RCC 7860 (cell line): Measurements from ENCODE around the gene FTSJ1.

Experiments
- DNase-seq: peaks from one replicate; pipeline ENCODE4 v3.0.0-alpha.2; 2015; ENCODE audit warnings: low spot score
- FAIRE-seq: peaks from 2 replicates; lab custom pipeline; 2012; peaks lifted over from hg19 to GRCh38; lab: Jason Lieb, UNC

Gene FTSJ1

DNA sequence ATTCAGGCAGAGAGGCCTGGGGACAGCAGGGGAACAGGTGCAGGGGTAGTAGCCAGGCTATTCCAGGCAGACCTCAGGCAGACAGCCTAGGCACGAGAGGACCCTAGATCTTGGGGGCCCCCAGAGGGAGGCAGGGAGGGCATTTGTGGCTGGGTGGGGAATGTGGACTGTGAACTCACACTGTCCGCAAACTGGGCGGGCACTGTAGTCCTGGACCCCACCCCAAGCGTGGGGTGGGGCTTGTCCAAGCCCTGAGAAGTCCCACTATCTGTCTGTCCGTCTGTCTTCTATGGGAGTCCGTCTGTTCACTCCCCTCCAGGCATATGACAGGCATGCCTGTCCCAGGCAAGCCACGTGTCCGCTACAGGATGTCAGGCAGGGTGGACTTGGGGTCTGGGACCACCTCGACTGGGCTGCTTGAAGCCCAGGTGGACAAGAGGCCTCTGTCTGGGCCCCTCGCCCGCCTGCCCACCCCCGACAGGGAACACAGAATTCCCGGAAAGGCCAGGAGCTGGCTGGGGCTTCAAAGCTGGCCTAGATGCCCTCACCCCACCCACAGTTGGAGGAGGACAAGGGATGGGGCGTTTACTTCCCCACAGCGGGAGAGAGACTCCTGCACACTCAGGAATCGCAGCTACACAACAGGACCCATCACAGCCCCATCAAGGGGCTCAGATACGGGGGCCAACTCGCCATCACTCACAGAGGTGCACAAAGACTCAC is 5.7 kb upstream of the FTSJ1 start, which contains the start of gene SLC38A5:
Gene SLC38A5 (minus strand): TSS at position 151 of the 723 bp plus-strand sequence. CDS start 2,336 bp downstream, outside the sequence.
- FAIRE-seq (no peak), DNase-seq (no peak)

DNA sequence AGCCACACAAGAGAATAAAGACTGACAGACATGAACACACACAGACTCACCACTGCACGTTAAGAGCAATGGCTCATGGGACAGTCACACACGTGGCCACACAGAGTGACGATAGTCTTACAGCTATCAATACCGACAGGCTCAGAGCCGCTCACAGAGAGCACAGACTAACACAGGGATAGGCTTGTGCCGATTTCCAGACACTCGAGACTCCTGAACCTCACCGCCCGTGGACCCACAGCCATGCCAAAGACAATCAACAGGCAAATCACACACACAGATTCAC is 5.2 kb upstream of the FTSJ1 start:
- DNase-seq = no peak
- no peak for FAIRE-seq

DNA sequence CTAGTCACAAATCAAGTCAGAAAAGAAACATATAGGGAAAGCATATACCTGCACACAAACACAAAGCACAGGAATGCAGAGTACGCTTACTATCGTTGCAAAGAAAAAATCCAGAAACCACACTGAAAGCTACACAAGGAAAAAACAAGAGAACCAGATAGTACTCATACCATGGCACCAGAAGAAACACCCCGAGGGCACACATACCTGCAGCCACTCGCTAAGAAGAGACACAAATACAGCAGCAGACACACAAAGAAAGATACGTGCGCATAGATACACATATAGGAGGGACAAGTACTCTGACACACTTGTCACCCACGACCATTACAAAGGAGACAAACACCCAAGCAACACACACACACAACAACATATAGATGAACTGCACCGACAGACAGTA is 4.5 kb upstream of the FTSJ1 start:
- FAIRE-seq (no peak), DNase-seq (no peak)

DNA sequence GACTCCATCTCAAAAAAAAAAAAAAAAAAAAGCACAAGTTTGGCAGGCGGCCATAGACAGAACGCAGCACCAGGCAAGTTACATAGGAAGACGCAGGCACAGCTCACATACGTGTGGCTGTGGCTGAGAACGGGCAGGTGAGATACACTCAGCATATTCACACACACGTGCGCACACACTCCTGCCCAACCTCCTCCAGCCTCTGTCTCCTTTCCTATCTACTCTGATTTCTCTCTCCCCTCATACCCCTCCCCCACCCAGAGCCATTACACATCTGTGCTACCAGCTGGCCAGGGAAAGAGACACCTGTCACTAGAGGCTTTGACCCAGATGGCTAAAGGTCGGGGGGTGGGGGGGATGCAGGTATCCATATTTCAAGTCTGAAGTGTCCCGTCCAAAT is 3.8 kb upstream of the FTSJ1 start:
- no peak for FAIRE-seq
- no peak for DNase-seq

DNA sequence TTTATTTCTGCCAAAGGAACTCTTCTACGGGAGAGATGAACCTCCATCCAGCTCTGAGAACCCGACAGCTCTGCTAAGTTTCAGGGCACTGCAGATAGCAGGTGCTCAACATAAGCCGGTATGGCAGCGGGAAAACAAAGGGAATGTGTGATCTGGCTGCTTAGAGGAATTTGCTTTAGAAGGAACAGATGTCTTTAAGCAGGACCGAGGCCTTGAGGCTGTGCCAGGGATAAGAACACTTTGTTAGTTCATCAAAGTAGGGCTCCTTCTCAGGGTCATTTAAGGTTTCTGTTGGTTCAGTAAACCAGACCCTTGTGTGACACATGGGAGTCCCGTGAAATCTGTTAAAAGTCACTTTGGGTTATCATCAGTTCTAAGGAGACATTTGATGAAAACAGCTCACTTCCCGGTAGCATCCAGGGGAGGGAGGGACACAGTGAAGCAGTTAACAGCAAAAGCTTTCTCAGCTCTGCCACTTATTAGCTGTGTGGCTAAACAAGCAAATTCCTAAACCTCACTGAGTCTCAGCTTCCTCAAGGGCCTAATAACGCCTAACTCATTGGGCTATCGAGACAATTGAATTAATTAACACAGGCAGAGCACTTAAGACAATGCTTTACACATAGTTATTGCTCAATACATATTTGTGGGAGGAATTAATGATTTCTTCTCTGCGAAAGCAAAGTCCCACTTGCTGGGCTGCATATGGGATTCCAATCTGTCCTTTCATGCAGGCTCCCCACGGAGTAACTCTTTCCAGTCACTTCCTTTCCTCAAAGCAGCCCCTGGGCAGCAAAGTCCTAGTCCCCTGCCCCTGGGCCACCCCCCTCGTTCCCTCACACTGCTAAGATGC is 2.9 kb upstream of the FTSJ1 start:
- DNase-seq = no peak
- no peak for FAIRE-seq

DNA sequence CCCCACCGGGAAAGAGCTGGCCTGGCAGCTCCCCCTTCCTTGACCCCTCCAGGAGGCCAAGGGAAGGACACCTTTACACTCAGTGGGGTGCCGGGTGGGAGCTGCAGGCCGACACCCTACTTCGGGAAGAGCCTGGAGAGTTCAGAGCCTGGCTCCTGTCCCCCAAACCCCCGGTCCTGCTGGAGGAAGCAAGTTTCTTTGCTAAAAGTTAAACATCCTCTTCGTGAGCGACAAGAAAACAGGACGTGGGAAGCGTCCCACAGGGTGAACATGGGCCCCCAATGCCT is 2.4 kb upstream of the FTSJ1 start:
- DNase-seq (no peak), FAIRE-seq (no peak)

DNA sequence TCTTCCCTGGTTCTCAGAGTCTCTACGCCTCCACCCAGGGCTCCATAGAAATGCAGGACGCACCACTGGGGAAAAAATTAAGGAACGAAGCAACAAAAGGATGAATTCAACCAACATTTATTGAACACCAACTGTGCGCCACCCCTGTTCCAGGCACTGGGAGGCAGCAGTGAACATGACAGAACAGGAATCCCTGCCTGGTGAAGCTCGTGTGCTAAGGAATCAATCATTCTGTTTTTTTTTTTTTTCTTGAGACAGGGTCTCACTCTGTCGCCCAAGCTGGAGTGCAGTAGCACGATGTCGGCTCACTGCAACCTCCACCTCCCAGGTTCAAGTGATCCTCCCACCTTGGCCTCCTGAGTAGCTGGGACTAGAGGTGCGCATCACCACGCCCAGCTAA is 1.9 kb upstream of the FTSJ1 start:
- DNase-seq (no peak), FAIRE-seq (no peak)

DNA sequence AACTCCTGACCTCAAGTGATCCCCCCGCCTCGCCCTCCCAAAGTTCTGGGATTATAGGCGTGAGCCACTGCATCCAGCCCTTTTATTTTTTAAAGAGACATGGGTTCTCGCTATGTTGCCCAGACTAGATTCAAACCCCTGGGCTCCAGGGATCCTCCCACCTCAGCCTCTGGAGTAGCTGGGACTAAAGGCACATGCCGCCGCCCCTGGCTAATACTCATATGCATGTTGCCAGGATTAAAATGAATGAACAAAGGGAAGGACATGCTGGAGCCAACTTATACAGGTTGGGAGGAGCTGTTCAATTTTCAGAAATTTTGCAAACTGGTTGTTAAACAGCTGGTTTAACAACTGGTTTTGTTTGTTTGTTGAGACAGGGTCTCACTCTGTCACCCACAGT is 1.4 kb upstream of the FTSJ1 start:
- no peak for FAIRE-seq
- DNase-seq = no peak

DNA sequence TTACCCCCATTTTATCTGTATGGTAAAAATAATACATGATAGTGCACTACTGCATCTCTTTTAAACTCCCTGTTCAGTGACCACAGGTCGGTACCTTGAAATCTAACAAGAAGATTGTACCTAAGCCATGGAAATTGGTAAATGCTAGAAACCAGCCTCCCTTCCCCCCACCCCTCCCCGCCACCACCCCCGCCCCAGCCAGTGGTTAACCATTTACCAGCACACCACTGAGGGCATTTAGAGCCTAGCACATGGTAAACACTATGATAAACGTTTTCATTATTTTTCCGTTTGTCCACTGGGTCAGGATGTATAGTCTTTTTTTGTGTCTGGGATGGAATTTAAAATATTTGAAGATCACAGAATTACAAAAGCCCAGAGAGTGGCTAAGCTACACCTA is 703 bp upstream of the FTSJ1 start:
- FAIRE-seq (no peak), DNase-seq (no peak)

DNA sequence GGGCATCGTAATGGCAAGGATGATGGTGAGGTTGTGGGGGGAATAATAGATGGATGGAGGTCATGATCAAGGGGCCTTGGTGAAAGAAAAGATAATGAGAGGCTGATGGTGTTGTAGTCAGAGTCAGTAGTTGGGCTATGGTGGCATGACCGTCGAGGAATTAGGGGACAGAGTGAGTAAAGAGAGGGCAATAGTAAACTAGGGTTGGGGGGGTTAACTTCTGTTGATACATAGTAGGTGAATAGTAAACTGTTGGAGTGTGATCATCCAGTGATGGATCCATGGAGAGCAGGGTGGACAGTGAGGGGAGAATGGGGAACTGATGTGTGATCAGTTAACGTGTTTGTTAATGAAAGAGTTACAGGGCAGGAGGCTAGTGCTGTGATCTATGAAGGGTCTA is 920 bp downstream of the FTSJ1 start:
- no peak for FAIRE-seq
- DNase-seq = no peak

DNA sequence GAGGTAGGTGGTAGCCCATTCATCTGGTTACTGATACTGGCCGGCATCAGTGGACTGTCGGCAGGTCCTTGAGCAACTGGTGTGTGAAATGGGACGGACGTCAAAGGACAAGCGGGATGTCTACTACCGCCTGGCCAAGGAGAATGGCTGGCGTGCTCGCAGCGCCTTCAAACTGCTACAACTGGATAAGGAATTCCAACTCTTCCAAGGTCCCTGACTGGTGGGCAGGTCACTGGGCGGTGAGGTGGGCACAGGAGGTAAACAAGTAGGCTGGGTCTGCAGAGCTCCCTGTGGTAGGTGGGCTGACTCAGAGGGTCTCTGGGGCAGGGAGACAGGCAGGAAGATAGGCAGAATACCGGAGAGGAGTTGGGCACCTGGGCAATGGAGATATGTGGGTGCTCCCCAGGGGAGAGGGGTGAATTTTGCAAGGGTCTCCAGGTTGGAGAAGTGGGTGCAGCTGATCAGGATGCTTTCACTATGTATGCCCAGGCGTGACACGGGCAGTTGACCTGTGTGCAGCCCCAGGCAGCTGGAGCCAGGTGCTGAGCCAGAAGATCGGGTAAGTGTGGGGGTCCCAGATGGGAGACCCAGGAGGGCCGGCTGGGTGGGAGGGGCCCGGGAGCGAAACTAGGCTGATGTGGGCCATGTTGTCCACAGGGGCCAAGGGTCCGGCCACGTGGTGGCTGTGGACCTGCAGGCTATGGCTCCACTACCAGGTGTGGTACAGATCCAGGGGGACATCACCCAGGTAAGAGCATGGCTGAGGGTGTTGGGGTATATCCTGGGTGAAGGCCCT is 2.2 kb downstream of the FTSJ1 start:
- FAIRE-seq (no peak), DNase-seq (no peak)

DNA sequence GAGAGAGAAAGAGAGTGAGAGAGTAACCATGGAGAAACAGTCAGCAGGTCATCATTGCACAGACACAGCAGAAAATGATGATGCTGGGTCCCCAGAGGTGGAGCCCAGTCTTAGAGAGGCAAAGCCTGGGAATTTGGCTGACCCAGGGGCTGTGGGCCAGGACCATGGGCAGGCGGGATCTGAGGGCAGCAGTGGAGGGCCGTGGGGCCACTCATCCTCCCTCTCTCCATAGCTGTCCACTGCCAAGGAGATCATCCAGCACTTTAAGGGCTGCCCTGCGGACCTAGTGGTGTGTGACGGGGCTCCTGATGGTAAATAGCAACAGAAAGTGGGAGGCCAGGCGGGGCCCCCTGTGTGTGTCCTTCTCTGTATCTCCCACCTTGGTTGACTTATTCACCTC is 2.8 kb downstream of the FTSJ1 start:
- FAIRE-seq (no peak), DNase-seq (no peak)

DNA sequence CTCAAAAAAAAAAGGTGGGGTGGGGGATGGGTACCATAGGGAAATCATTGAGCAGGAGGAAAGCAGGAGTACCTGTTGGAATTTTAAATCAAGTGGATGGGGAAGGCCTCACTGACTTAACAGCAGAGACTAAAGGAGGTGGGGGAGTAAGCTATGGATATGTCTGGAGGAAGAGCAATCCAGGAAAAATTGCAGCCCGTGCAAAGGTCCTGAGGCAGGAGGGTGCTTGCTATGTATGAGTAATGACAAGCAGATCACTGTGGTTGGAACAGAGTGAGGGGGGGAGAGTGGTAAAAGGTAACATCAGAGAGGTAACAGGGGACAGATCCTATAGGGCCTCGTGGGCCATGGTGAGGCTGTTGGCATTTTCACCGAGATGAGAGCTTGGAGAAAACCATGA is 4.1 kb downstream of the FTSJ1 start:
- no peak for FAIRE-seq
- DNase-seq = no peak

DNA sequence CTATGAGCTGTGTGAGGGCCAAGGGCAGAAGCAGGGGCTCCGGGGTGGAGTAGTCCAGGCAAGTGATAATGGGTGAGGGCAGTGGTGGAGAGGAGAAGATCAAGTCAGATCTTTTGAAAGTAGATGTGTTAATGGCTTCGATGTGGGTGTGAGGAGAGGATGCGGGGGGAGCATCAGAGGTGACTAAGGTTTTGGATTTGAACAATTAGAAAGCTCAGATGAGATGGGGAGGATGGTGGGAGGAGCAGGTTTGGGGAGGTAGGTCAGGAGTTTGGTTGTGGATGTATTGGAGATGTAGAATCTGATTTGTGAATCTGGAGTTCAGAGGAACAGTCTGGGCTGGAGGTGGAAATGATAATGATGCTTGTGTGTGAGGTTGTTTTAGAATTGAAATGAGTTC is 4.6 kb downstream of the FTSJ1 start:
- no peak for DNase-seq
- FAIRE-seq = no peak

DNA sequence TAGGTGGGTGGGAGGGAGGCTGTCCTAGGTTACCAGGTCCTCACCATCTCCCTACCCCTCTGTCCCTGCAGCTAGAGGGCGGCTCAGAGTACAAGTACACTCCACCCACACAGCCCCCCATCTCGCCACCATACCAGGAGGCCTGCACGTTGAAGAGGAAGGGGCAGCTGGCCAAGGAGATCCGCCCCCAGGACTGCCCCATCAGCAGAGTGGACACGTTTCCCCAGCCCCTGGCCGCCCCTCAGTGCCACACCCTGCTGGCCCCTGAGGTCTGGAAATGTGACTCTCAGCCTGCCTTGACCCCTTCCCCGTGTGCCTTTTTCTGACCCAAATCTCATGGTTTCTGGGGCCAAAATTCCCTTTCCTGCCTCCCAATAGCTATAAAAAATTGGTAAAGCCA is 6.5 kb downstream of the FTSJ1 start:
- FAIRE-seq (no peak), DNase-seq (no peak)

DNA sequence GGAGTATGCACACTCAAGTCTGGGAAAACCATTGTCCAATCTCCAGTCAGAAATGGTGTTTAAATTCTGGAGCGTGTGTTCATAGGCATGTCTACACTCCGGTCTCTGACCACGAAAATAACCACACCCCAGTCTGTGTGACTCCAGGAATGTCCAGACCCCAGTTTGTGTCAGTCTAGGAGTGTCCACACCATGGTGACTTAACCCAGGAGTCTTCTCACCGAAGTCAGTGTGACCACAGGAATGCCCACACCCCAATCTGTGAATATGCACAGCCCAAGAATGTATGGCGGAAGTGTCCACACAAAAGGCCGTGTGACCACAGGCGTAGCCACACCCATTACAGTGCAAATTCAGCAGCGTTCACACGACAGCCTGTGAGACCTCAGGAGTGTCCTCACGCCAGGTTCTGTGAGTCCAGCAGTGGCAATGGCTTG is 11.4 kb downstream of the FTSJ1 start:
- FAIRE-seq (peak; percentile 99), DNase-seq (peak; percentile 99)

DNA sequence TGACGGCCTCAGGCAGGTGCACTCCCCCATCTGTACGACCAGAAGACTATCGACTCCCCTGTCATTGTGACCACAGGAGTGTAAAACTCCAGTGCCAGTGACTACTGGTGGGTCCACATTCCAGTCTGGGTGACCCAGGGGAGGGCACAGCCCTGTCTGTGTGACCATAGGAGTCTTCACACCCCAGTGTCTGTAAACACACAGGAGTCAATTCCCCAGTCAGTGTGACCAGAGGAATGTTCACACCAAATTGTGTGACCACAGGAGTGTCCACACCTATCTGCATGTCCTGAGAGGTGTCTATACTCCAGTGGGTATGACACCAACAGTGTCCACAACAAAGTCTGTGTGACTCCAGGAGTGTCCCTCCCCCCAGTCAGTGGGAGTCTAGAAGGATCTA is 12.0 kb downstream of the FTSJ1 start:
- DNase-seq (no peak), FAIRE-seq (no peak)

DNA sequence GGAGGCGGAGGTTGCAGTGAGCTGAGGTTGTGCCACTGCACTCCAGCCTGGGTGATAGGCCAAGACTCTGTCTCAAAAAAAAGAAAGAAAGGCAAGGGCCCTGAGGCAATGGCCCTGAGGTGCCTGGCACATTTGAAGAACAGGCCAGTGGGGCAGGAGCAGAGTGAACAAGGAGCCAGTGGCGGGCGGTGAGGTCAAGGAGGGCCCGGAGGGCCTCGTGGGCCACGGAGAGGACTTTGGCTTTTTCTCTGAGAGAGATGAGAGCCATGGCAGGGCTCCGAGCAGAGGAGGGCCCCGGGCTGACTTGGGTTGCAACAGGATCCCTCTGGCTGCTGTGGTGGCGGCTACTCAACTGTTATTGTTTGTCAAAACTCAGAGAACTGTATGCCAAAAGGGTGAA is 13.3 kb downstream of the FTSJ1 start:
- DNase-seq = no peak
- no peak for FAIRE-seq

DNA sequence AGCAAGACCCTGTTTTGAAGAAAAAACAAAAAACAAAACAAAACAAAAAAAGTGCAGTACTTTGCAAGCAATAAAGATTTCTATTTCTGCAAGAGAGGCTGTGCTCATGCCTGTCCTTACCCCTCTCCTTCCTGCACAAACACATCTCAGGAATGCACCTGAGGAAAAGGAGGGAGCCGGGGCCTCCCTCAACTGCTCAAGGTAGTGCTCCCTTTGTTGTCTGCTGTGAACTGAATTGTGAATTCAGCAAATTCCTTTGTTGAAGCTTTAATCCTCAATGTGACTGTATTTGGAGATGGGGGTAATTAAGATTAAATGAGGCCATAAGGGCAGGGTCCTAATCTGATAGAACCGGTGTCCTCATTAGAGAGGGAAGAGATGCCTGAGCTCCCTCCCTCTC is 13.9 kb downstream of the FTSJ1 start:
- no peak for FAIRE-seq
- no peak for DNase-seq

DNA sequence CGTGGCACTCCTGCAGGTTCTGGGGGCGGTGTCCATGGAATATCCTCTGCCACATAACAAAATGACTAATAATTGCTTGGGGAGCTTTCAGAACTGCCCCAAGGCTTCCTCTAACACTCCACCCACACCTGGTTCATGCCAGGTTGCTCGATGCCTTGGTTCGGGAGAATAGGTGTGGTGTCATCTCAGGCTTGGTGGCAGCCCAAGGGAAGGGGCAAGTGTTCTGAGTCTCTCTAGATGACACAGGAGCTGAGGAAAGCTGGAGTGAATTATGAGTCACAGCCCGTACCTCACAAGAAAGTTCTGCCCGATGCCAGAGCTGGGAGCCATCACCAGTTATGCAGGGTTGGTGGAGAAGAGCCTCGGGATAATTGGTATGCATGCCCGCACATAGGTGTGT is 14.7 kb downstream of the FTSJ1 start:
- peak; percentile 28 for FAIRE-seq
- peak; percentile 47 for DNase-seq

DNA sequence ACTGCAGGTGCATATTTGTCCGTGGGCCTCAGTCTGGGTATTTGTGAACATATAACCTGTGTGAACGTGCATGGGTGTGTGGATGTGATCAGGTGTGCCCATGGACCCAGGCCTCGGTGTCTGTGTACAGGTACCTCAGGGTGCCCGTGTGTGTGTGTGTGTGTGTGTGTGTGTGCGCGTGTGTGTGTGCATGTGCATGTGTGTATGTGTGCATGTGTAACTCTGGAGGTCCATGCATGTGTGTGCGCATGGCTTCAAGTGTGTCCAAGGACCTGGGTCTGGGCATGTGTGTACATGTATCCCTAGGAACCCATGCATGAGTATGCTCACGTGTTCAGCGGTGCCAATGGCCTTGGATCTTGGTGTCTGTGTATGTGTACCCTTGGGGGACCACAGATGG is 15.8 kb downstream of the FTSJ1 start:
- DNase-seq (no peak), FAIRE-seq (no peak)
